ENCODE data around the gene FGF12. TPM values are rescaled to one million over a fixed set of nuclear protein-coding genes. Genes with fewer than 3 reads are reported as not detected.
A peak's percentile ranks its signal among the peaks of the same experiment; 100 is the strongest.

The FGF12 gene
- total RNA-seq, 2 experiments from 2014 or later: 0.06 to 1.7 TPM

- TF ChIP-seq CTCF (conservative IDR thresholded peaks at IDR 0.05; ENCODE audit: low read length) (no peak), EZH2phosphoT487 (IDR thresholded peaks at IDR 0.05; ENCODE audit: borderline replicate concordance, low read depth, low read length) (no peak)
- H4K20me1 ChIP-seq (ENCODE audit: insufficient read depth, low read length): no peaks in the 10 kb centered on the region
- DNase-seq (ENCODE audit: low spot score): peak; percentile 91
- intact Hi-C loops (cut with micrococcal nuclease; ENCODE audit: unreplicated experiment): loop anchor here (1.0 to 10.0 kb wide), 3 partner anchors 51 to 1078 kb away; no protein-coding TSS in a partner anchor
- H3K4me1 ChIP-seq (ENCODE audit: insufficient read depth, low read length, poor library complexity, severe bottlenecking): peaks cover 75% of the 10 kb centered on the region
- no peaks in the 10 kb centered on the region for H3K36me3 ChIP-seq (ENCODE audit: insufficient read depth, low read length)
- peak overlapping the region; percentile 99 for H3K27ac ChIP-seq (ENCODE audit: low read depth, low read length, poor library complexity, severe bottlenecking)
- 0 out of 2 replicates have a peak, but pooled peaks cover 5% of the 10 kb centered on the region for H3K9me3 ChIP-seq (ENCODE audit: low read length)
- H2AFZ ChIP-seq (ENCODE audit: low read length): peak overlapping the region; percentile 95
- ChIA-PET CTCF (ENCODE audit: unreplicated experiment) (no interaction called here), POLR2A (interaction anchor here (0.5 to 1.9 kb wide), 13 partner anchors 11 to 226 kb away, joined by 3 to 8 read pairs (median 4); no protein-coding TSS in a partner anchor)
- H3K9me2 ChIP-seq (ENCODE audit: insufficient read depth, low read length): no peaks in the 10 kb centered on the region
- H3K79me2 ChIP-seq (ENCODE audit: insufficient read depth, low read depth, low read length): no peaks in the 10 kb centered on the region
- H3K4me3 ChIP-seq (ENCODE audit: low read depth, low read length, poor library complexity, severe bottlenecking): peak overlapping the region; percentile 57
- peak overlapping the region; percentile 80 for H3K4me2 ChIP-seq (ENCODE audit: low read length)
- BruUV-seq (replicated peaks): no TSS peak
Observed at GRCh38 chr3:192183109-192183508, 544.2 kb downstream of the FGF12 start.

- Histone ChIP-seq H3K4me1 (ENCODE audit: insufficient read depth, low read length, poor library complexity, severe bottlenecking) (peaks cover 58% of the 10 kb centered on the region), H3K4me3 (ENCODE audit: low read depth, low read length, poor library complexity, severe bottlenecking) (no peak overlapping the region), H3K9me3 (ENCODE audit: low read length) (no peaks in the 10 kb centered on the region), H3K9me2 (ENCODE audit: insufficient read depth, low read length) (no peaks in the 10 kb centered on the region), H4K20me1 (ENCODE audit: insufficient read depth, low read length) (no peaks in the 10 kb centered on the region), H3K79me2 (ENCODE audit: insufficient read depth, low read depth, low read length) (no peaks in the 10 kb centered on the region), H3K36me3 (ENCODE audit: insufficient read depth, low read length) (no peaks in the 10 kb centered on the region), H3K27ac (ENCODE audit: low read depth, low read length, poor library complexity, severe bottlenecking) (peak overlapping the region; percentile 10), H3K4me2 (ENCODE audit: low read length) (no peak overlapping the region), H2AFZ (ENCODE audit: low read length) (peak overlapping the region; percentile 58; the same call in 1 of the 2 replicates)
- BruUV-seq (replicated peaks): no TSS peak
- DNase-seq (ENCODE audit: low spot score): no peak
- CTCF ChIA-PET (ENCODE audit: unreplicated experiment): no interaction called here
- TF ChIP-seq CTCF (conservative IDR thresholded peaks at IDR 0.05; ENCODE audit: low read length) (no peak), EZH2phosphoT487 (IDR thresholded peaks at IDR 0.05; ENCODE audit: borderline replicate concordance, low read depth, low read length) (no peak)
- POLR2A ChIA-PET: interaction anchor here (0.6 to 1.6 kb wide), 2 partner anchors 10 to 22 kb away, joined by 4 read pairs; no protein-coding TSS in a partner anchor
- intact Hi-C loops (cut with micrococcal nuclease; ENCODE audit: unreplicated experiment): loop anchor here (10.0 kb wide), 1 partner anchor 1076 kb away; no protein-coding TSS in a partner anchor
Observed at GRCh38 chr3:192181151-192181550, 546.2 kb downstream of the FGF12 start.

- no peak overlapping the region for H3K27ac ChIP-seq (ENCODE audit: low read depth, low read length, poor library complexity, severe bottlenecking)
- ChIA-PET POLR2A (interaction anchor here (0.6 to 2.0 kb wide), 8 partner anchors 8 to 150 kb away, joined by 3 to 11 read pairs (median 5); no protein-coding TSS in a partner anchor), CTCF (ENCODE audit: unreplicated experiment) (no interaction called here)
- intact Hi-C loops (cut with micrococcal nuclease; ENCODE audit: unreplicated experiment): no loop called here
- no peaks in the 10 kb centered on the region for H4K20me1 ChIP-seq (ENCODE audit: insufficient read depth, low read length)
- H3K4me3 ChIP-seq (ENCODE audit: low read depth, low read length, poor library complexity, severe bottlenecking): no peak overlapping the region
- H3K4me2 ChIP-seq (ENCODE audit: low read length): no peak overlapping the region
- no TSS peak for BruUV-seq (replicated peaks)
- H3K9me2 ChIP-seq (ENCODE audit: insufficient read depth, low read length): no peaks in the 10 kb centered on the region
- H2AFZ ChIP-seq (ENCODE audit: low read length): no peak overlapping the region; the same call in 1 of the 2 replicates
- no peak for DNase-seq (ENCODE audit: low spot score)
- TF ChIP-seq CTCF (conservative IDR thresholded peaks at IDR 0.05; ENCODE audit: low read length): no peak
- no peak for TF ChIP-seq EZH2phosphoT487 (IDR thresholded peaks at IDR 0.05; ENCODE audit: borderline replicate concordance, low read depth, low read length)
- no peaks in the 10 kb centered on the region for H3K79me2 ChIP-seq (ENCODE audit: insufficient read depth, low read depth, low read length)
- H3K4me1 ChIP-seq (ENCODE audit: insufficient read depth, low read length, poor library complexity, severe bottlenecking): peaks cover 22% of the 10 kb centered on the region
- H3K9me3 ChIP-seq (ENCODE audit: low read length): no peaks in the 10 kb centered on the region
- H3K36me3 ChIP-seq (ENCODE audit: insufficient read depth, low read length): no peaks in the 10 kb centered on the region
Observed at GRCh38 chr3:192177383-192177782, 550.0 kb downstream of the FGF12 start.

All from OCI-LY7 (cell line).